NB4 (cell line): ENCODE results near the gene PLCB3.

ENCODE experiments used
- CTCF ChIP-seq: IDR thresholded peaks from one replicate; pipeline ENCODE4 v1.5.1; 2012; ENCODE audit warnings: low read depth, low read length
- POLR2A ChIP-seq: IDR thresholded peaks from 2 replicates; pipeline ENCODE4 v1.6.1; 2011; ENCODE audit warnings: mild to moderate bottlenecking; ENCODE audit not compliant: insufficient read length; ENCODE audit errors: extremely low read depth

GRCh38 chr11:64298966-64299846 lies 47.9 kb downstream of the PLCB3 start:
- TF ChIP-seq POLR2A (no peak), CTCF (no peak)
